ENCODE data around the gene GRIK4.

GRIK4 gene

DNA sequence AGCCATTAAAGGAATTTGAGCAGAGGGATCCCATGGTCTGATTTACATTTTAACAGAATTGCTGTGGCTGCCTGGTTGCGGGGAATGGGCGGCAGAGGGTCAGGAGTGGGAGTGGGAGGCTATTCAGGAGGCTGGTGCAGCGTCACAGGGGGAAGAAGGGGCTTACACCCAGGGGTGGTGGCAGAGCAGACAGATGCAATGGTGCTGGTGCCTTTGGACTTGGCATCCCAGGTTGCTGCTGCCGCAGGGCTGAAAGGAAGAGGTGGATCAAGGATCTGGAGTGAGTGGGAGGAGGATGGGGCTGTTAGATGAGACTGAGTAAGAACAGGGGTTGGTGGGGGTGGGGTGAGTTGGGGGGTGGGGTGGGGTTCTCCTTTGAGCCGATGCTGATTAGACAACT lies 38.5 kb downstream of the GRIK4 start:
- no peak for DNase-seq

DNA sequence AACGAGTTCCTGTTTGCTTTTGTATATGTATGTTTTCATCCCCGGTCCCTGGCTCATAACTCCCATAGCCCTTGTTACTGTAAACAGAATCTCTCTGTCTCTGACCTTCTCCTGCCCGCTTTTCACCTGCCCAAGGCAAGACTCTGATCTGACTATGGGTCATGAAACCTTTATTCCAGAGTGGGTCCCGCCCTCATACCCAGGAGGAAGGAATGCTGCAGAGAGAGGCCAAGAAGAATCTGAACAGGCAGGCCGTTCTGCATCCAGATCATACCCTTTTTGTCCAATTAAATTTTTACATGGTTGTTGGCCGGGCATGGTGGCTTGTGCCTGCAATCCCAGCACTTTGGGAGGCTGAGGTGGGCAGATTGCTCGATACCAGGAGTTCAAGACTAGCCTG lies 39.6 kb downstream of the GRIK4 start:
- DNase-seq = no peak

DNA sequence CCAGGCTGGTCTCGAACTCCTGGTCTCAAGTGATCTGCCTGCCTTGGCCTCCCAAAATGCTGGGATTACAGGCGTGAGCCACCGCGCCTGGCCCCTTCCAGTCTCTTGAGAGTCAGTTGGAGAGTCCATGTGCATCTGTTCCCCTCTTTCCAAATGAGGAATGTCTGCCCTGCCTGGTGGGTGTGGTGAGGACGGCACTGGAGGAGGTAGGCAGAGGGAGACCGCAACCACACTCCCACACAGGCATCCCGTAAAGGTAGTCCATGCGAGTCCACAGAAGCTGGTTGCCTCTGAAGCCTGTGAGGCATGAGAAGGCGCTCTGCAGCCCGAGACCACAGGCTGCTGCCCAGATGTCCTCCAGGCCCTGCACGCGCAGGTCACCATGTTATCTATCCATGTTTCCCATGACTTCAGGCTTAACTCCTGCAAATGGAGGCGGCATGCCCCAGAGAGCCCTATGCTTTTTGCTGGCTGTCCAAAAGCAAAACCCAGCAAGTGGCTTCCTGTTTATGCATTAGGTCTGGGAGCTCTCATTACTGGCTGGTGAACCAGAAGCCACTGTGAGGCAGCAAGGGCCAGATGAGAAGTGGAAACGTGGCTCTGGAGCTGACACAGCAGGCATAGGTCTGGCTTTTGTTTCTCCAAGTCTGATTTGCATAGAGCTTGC lies 43.4 kb downstream of the GRIK4 start:
- DNase-seq = no peak

DNA sequence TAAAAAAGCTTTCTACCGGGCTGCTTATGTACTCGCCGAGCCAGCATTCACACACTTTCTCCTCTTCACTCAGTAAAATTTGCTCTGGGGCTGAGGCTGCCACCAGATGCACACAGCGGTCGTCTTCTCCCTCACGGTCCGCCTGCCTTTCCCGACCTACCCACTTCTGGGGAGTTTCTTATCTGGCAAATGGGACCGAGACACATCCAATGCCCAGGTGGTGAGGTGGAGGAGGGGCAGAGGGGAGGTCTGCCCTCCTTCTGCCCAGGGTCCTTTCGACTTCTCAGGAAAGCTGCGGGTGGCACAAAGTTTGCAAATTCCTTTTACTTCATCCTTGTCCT lies 43.9 kb downstream of the GRIK4 start:
- DNase-seq = no peak

DNA sequence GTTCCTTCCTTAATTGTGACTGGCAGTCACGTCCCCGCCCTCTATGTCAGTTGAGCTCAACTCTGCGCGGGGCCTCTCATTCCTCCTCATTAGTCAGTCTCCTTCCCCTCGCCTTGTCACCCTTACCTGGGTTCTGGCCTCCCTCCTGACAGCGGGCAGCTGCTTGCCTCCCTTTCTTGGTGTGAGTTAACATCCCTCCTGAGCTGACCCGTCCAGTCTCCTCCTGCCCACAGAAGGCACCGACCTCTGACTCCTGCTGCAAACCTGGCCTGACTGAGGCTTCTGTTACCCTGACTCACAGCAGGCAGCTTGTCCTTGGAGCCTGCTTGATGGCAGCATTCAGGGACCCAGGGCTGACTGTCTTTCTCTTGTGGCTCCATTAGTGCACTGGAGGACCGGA lies 45.2 kb downstream of the GRIK4 start:
- DNase-seq = peak; percentile 22

DNA sequence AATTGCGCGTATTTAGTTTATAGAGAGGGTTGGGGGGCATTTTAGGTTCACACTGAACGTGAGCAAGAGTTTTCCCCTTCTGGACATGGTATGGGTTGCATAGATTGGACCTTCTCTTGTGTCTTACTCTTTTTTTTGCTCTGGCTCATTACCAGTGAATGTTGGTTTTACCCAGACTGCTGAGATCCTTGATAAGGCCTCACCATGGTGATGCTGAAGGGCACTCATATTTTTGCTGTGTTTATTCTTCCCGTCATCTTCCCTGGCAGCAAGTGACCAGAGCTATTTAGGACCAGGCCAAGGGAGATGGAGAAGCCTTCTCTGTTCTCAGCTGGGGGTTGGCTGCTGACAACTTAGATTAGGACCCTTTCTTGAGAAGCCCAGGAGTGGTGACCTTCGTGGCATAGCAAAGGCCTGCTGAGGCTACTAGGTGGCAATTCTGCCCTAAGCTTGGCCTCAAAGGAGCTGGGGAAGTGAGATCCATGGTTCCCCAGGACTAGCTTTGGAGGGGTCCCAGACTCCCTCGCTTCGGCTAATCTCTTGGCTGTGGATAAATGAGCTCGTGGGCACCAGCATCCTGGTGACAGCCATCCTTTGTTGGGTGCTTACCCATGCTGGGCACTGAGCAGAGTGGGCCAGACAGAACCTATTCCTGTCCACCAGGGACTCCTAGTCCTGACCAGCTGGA lies 47.3 kb downstream of the GRIK4 start:
- no peak for DNase-seq

DNA sequence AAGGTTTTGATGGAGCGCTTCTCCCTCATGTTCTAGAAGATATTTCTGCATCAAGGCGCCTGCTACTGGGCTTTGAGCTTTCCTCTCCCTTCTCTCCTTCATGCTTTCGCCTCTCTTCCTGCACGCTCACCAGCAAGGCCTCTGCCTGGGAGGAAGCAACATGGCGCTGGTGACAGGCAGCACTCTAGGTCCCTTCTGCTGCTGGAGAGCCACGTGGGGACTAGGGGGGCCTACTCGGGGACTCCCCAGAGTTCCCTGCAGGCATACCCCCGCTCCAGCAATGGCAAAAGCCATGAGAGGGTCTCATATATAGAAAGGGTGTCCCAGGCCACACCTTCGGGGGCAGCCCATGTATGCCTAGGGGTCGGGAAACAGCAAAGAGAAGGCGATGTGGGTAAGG lies 49.7 kb downstream of the GRIK4 start:
- DNase-seq = no peak

DNA sequence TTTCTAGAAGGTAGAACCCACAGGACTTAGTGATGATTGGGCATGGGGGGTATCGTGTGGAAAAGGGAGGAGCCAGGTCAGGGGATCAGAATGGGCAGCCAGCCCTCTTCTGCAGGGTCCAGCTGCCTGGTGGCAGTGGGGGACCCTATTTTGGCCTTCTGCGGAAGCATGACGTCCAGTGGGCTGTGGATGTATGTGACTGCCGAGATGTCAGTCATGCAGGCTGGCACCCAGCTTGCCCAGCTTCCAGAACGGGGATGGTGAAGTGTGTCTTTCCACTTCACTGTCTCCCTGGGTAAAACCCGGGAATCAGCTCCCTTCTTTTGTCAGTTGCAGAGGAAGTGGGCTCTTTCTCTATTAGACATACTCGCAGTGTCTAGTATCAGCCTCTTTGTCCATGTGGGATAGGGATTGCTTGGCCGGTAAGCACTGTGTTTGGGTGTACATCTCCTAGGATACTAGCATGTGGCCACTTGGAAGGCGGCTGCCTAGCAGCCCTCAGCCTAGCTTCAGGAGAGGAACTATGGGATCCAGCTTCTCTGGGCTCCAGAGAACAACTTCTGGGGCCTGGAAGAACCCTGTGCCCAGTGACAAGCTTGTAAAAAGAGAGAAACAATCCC lies 51.4 kb downstream of the GRIK4 start:
- DNase-seq = no peak

DNA sequence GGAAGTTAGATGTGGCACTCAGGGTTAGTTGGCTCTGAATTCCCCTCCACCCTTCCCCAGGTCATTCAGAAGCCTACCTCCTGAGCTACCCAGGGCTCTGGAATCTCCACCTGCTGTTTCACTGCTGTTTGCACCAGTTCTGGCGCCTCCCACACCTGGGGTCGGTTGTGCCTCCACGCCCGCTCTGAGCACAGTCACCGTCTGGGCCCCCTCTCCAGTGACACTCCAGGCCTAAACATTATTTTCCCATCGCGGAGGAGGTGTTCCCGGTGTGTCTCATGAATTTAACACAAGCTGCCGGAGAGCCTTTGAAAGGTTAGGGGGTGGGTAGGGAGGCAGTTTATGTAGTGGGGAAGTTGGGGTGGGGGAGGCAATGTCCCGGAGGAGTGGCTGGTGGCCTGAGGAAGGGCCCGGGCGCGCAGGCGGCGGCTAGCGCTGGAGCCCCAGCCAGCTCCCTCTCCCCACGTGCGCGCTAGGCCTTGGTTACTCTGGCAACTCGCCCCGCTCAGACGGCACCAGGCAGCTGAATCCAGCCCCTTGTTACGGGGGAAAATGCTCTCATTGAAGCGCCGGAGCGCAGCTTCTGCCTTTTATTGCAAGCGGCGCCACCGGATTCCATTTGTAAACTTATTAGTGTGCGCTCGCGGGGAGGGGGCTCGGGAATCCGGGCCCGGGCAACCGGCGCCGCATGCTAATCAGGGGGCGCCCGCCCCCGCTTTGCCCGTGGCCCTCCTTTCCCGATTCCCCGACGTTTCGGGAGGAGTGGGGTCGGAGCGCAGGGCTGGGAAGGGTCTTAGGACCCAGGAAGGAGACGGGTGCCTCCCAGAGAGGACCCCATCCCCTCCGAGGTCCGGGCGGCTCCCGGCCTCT lies 52.4 kb downstream of the GRIK4 start:
- DNase-seq = peak; percentile 26

DNA sequence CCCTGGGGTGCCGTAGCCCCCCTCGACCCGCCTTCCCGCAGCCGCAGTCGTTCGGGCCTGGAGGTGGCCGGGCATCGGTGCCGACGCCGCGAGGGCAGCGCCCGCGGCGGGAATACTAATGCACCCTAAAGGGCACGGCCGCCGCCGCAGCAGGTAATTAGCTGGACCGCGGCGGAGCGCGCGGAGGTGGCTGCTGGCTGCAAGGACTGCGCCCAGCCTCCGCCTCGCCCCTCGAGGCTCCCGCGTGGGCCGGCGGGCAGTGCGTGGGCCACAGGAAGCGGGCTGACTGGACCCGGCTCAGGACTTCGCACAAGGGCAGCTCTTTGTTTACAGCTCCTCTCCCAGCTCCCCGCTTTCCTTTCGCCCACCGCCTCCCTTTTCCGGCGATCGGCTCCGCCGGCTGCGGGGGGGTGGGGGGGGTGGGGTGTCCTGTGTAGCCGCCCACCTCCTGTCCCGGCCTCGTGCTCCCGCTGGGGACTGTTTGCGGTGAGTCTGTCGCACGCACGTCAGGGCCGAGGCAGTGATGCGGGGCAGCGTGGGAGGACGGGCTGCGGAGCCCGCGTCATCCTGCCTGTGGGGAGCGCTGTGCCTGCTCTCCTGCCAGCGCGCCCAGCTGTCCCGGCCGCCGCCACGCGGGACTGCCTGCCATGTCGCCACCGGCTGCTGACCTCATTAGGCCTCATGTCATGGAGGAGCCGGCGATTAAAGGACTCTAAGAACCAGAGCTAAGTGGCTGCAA lies 53.2 kb downstream of the GRIK4 start:
- no peak for DNase-seq

DNA sequence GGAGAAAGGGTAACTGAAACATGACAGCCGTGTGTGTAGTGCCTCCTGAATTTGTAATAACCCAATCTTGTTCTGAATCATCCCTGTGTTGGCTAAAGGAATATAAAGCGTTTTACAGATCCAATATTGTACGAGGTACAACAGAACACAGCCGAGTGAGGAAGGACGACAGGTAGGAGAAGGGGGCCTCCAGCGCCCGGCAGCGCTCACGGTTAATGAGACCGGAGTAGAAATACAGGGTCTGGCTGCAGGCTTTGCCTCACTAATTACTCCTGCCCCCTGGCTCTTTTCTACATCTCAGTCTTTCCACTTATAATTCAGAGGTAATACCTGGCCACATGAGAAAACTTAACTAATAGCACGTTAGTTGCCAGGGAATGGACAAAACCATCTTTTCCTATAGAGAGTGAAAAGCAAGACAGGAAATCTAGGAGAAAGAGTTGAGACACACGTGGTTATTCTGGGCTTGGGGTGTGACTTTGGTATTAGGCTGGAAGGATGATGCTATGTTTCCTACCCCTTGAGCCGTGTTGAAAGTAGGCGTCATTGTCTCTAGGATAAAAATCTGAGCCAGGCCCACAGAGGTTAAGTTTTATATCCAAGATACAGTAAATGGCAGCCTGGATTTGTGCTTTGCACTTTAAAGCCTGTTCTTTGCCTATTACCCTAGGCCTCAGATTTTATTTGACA lies 54.1 kb downstream of the GRIK4 start:
- no peak for DNase-seq

DNA sequence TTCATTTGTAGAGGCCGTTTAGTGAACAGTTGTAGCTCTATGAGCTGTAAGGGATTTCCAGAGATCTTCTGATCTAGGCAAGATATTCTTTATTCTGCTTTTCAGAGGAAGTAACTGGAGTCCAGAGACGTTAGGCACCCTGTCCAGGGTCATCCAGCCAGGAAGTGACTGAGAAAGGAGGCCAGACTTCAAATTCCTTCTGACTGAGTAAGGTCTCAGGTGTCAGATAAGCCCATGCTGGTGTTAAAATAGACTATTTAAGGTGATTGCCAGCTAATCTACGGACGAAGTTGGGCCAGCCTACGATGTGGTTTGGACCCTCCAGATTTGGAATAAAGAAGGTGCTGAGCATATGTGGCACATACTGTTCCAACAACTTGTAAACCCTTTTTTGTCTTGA lies 54.6 kb downstream of the GRIK4 start:
- no peak for DNase-seq

DNA sequence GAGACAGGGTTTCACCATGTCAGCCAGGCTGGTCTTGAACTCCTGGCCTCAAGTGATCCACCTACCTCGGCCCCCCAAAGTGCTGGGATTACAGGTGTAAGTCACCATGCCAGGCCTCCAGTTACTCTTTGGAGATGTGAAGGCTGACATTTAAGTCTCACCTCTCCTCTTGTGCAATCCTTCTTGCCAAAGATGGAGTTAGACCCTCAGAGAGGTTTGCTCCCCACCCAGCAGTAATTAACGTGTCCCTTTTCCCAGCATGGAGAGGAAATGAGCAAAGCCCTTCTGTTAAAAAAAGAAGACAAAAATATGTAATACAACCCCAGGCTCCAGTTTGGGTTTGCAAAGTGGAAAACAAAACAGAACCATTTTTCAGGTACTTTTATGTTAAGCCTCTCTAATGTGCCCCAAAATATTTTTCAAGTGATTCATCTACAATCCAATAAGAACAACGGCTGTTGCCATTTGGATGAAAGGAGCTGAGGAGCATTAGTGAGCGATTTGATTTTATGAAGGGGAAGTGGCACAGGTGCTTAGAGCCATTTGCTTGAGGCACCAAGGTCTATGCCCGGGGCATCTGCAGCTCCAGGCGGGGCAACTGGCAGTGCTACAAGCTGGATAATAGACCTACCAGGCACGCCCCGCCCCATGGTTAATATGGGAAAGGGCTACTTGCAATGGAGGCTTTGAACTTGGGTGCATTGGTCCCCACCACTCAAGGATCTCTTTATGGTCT lies 57.2 kb downstream of the GRIK4 start:
- DNase-seq = no peak

DNA sequence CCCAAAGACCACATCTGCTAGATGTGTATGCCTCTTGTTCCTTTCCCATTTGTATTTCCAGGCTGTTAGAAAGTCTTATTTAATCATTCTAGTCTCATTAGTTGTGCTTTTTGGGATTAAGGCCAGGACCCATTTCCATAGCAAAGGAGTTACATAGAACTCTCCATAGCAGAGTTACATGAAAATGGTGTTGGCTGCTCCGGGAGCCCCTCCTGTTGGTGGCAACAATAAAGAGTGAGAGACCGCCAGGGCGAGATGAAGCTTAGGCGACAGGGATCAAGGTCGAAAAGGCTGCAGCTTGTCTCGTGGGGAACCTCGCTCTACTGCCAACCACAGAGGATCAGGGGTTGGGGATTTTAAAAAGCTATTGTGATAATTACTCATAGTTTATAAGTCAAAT lies 58.3 kb downstream of the GRIK4 start:
- no peak for DNase-seq

DNA sequence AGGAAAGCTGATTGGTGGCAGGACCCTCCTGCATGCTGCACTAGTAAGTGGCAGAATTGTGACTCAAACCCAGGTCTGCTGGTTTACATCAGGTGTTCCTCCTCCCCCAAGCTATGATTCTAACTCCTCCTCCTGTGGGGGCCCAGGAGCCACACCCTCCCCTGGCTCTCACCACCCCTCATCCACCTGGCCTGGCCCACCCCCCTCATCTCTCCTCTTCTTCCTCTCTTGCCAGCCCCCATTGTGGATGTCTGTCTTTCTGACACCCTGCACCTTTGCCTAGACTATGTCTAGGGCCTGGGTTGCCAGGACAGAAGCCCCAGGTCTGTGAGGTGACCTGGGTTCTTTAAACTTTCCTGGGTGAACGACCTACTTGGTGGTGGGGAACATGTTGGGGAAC lies 59.9 kb downstream of the GRIK4 start:
- DNase-seq = no peak

DNA sequence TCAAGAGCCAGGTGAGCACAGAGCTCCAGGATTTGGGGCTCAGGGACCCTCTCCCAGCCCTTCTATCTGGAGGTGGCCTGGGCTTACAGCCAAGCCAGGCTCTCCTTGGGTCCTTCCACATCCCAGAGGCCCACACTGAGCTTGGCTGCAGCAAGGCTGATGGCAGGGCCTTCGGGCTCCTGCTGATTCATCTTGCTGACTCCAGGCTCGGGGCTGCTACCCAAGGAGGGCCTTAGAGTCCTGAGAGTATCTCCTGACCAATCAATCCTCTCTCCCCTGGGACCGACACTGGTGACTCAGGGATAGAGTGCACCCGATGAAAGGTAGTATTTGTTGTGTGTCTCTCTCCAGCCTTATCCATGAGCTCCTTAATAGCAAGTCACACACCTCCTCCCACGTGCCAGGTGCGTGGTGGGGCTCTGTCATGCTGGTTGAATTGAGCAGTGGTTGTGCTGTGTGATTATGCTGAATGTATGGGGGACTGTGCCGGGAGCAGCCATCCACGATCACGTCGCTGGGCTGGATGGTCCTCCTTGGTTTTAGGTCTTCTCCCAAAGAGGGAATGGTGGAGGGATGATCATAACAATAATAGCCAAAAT lies 62.3 kb downstream of the GRIK4 start:
- no peak for DNase-seq

DNA sequence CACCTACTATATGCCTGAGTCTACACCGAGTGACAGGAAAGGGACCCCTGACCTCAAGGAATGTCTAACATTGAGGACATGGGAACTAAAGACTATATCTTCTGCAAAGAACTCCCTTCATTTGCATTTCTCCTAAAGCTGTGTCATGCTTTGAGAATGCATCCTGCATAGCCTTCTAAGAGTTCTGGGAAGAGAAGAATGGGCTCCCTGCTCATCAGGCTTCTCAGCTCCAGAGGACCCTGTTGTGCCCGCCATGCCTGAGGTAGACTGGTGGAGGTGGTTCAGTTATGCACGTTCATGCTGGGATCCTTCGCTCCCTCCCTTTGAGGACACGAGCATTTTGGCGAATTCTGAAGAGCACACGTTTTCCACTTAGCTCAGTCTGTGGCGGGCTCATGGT lies 63.3 kb downstream of the GRIK4 start:
- no peak for DNase-seq

DNA sequence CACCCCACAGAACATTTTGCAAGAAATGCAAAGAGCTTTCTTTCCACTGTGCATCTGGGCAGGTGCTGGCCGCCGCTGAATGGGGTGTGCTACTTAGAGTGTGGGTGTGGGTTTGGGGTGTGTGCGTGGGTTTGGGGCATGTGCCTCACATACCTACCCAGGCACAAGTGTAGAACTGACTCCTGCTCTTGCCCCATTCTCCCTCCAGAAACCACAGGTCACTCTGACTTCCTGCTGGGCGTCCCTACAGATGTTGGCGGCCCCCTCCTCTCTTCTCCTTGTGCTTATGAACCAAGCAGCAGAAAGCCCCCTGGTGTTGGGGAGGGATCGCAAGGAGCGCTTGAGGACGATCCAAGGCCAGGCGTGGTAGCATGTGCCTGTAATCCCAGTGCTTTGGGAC lies 63.9 kb downstream of the GRIK4 start:
- no peak for DNase-seq

DNA sequence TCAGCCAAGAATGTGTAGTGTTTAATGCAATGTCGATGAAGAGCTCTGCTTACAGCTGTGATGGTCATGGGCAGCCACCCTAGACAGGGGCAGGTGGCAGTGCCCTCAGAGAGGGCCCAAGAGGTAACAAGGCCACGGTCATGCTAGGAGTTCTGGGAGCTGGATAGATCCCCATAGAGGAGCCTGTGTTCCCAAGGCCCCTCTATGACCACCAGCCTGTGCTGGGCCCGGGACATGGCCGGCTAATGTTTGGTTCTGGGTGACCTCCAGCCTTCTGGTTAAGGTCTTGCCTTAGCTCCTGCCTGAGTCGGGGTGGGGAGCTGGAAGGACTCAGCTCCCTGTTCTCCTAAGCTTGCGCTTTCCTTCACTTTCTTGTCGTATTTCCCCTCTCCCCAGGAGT lies 65.1 kb downstream of the GRIK4 start:
- no peak for DNase-seq

DNA sequence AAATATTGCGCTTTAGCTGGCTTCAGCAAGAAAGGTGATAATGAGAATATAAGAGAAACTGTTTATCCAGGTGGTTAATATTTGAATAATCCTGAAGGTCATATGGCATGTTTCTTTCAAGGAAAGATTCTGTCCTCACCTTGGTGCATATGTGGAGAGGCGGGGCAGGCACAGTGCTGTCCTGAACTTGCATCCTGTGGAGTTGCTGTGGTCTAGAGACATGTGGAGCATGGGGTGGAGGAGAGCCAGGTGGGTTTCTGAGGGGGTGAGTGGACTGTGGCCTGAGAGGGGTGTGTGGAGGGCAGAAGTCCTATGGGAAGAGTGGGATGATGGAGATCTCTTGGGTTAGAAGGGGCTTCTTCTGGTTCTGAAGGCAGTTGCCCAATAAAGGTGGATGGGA lies 65.5 kb downstream of the GRIK4 start:
- no peak for DNase-seq

All from NCI-H2227 treated with DMSO at 0.1 percent for 48 hours (cell line).